AG10803 (cell line): Measurements from ENCODE around the gene EIF4G3.

Experiments used
- DNase-seq: peaks from one replicate; pipeline ENCODE4 v3.0.0; 2010; ENCODE audit warnings: low read depth
- H3K4me3 ChIP-seq: 2 replicates; pipeline ENCODE4 v1.5.1; 2011; ENCODE audit warnings: mild to moderate bottlenecking, low read length, control low read depth
- TF ChIP-seq, protein P1 (sequence below): conservative IDR thresholded peaks from 2 replicates; pipeline ENCODE4 v1.5.1; 2011; ENCODE audit warnings: mild to moderate bottlenecking, low read length, control low read depth, inconsistent platforms

EIF4G3 gene

DNA sequence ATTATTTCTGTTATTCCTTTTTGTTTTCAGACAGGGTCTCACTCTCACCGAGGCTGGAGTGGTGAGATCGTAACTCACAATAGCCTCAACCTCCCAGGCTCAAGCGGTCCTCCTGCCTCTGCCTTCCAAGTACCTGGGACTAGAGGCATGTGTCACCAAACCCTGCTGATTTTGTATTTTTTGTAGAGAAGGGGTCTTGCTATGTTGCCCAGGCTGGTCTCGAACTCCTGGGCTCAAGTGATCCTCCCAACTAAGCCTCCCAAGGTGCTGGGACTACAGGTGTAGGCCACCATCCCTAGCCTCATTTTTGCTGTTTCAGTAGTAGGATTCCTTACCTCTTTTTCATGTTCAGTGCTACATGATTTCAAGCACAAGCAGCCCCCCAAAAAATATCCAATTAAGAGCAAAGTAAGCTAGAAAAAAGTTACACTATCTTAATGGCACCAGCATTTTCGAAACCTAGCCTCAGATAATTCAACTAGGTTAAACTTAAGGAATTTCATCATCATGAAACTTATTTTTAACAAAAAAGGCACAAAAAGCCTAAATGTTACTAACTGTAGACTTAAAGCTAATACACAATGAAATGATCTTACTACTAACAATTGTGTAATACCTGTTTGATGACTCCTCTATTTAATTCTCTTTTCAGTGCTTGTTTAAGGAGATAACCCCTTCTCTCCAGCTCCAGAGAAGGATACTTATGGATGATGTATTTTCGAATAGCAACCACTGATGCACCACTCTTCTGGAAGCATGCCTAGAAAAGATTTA is 406.2 kb downstream of the EIF4G3 start:
- H3K4me3 ChIP-seq = no peak overlapping the region
- TF ChIP-seq, protein P1, sequence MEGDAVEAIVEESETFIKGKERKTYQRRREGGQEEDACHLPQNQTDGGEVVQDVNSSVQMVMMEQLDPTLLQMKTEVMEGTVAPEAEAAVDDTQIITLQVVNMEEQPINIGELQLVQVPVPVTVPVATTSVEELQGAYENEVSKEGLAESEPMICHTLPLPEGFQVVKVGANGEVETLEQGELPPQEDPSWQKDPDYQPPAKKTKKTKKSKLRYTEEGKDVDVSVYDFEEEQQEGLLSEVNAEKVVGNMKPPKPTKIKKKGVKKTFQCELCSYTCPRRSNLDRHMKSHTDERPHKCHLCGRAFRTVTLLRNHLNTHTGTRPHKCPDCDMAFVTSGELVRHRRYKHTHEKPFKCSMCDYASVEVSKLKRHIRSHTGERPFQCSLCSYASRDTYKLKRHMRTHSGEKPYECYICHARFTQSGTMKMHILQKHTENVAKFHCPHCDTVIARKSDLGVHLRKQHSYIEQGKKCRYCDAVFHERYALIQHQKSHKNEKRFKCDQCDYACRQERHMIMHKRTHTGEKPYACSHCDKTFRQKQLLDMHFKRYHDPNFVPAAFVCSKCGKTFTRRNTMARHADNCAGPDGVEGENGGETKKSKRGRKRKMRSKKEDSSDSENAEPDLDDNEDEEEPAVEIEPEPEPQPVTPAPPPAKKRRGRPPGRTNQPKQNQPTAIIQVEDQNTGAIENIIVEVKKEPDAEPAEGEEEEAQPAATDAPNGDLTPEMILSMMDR = no peak
- DNase-seq = no peak

DNA sequence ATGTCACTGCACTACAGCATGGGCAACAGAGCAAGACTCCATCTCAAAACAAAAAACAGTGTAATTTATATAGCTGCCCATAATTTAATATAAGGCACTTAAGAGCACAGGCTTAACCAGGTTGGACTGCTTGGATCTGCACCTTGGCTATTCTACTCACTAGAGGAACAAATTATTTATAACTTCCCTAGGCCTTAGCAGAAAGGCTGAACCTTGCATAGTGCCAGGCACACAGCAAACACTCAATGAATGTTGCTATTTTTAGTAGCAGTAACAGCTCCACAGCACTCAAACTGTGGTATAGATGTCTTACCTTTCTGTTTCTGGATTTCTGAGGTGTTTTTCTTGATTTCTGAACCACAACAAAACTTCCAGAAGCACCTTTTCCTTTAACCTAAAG is 409.4 kb downstream of the EIF4G3 start:
- H3K4me3 ChIP-seq = no peak overlapping the region
- DNase-seq = no peak
- TF ChIP-seq, protein P1 = no peak

DNA sequence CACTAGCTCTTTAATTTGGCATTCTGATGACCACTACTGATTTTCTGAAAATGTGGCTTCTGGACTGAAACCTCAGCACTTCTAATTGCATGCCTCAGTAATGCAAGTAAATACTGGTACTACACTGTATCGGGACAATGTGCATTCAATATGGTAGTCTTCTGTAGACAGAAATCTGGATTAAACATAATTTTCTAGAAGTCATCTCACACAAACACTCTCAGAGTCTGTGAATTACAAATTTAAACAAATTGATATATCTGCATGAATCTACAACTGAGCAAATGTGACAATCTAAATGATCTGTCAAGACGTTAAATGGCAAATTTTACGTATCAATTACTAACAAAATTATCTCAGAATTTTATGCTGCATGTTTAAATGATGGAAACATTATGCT is 413.3 kb downstream of the EIF4G3 start:
- no peak for DNase-seq
- TF ChIP-seq, protein P1 = no peak
- no peak overlapping the region for H3K4me3 ChIP-seq

DNA sequence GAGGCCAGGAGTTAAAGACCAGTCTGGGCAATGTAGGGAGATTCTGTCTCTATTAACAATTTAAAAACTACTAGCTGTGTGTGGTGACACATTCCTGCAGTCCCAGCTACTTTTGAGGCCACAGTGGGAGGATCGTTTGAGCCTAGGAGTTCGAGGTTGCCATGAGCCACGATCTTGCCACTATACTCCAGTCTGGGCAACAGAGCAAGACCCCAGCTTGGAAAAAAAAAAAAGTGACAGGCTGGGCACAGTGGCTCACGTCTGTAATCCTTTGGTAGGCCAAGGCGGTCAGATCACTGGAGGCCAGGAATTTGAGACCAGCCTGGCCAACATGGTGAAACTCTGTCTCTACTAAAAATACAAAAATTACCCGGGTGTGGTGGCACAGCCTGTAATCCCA is 416.4 kb downstream of the EIF4G3 start:
- no peak for DNase-seq
- TF ChIP-seq, protein P1 = no peak
- H3K4me3 ChIP-seq = no peak overlapping the region
